Measurements from ENCODE around the gene MYBPH.

The MYBPH gene

DNA sequence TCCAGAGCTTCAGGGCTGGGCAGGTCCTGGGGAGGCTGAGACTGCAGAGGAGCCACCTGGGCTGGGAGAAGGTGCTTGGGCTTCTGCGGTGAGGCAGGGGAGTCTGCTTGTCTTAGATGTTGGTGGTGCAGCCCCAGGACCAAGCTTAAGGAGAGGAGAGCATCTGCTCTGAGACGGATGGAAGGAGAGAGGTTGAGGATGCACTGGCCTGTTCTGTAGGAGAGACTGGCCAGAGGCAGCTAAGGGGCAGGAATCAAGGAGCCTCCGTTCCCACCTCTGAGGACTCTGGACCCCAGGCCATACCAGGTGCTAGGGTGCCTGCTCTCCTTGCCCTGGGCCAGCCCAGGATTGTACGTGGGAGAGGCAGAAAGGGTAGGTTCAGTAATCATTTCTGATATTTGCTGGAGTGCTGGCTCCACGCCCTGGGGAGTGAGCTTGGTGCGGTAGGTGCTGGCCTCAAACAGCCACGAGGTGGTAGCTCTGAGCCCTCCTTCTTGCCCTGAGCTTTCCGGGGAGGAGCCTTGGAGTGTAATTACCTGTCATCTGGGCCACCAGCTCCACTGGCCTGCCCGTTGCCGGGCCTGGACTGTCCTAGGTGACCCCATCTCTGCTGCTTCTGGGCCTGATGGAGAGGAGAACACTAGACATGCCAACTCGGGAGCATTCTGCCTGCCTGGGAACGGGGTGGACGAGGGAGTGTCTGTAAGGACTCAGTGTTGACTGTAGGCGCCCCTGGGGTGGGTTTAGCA, 9.3 kb downstream of the MYBPH start:
- peak; percentile 53 for DNase-seq (ENCODE audit: low spot score)

DNA sequence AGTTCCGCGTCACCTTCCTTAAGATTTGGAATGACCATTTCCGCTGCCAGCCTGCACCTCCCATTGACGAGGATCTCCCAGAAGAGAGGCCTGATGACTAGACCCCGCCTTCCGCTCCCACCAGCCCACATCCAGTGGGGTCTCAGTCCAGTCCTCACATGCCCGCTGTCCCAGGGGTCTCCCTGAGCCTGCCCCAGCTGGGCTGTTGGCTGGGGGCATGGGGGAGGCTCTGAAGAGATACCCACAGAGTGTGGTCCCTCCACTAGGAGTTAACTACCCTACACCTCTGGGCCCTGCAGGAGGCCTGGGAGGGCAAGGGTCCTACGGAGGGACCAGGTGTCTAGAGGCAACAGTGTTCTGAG, 9.8 kb downstream of the MYBPH start:
- DNase-seq (ENCODE audit: low spot score), result no peak

DNA sequence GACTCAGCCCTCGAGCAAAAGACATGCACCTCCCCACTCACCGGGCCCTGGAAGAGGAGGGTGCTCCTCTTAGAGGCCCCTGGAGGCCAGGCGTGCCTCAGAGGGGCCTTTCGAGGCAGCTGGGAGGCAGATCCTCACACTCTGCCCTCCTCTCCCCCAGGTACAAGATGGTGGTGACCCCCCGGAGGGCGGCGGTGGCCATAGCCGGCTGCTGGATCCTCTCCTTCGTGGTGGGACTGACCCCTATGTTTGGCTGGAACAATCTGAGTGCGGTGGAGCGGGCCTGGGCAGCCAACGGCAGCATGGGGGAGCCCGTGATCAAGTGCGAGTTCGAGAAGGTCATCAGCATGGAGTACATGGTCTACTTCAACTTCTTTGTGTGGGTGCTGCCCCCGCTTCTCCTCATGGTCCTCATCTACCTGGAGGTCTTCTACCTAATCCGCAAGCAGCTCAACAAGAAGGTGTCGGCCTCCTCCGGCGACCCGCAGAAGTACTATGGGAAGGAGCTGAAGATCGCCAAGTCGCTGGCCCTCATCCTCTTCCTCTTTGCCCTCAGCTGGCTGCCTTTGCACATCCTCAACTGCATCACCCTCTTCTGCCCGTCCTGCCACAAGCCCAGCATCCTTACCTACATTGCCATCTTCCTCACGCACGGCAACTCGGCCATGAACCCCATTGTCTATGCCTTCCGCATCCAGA, 10.4 kb downstream of the MYBPH start:
- no peak for DNase-seq (ENCODE audit: low spot score)

DNA sequence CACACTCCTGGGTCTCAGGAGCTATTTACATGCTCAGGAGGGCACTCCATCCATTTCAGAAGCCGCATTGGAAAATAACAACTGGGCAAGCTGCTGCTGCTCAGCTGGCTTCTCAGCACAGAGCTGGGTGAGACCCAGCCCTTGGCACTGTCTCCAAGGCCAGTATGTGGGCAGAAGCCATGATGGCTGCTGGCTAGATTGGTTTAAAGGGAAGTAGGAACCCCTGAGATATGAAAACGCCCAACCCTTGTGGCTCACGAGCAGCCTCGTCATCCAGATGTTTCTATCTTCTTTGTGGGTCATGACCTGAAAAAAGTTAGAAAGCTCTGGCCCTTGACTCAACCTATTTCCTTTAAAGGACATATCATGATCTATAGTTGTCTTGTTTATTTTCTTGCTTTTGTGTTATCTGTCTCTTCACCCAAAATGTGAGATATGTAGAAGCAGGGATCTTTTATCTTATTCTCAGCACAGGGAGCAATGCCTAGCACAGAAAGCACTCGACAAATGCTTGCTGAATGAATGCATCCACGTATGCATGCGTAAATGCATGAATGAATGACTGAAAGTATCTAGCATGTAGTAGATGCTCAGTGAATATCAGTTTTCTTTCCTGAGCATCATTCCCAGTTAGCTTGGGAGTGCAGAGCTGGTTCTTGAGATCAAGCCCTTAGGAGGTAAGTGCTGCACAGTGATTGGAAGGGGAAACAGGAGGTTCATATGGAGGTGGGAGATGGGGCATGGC, 11.6 kb downstream of the MYBPH start:
- no peak for DNase-seq (ENCODE audit: low spot score)

DNA sequence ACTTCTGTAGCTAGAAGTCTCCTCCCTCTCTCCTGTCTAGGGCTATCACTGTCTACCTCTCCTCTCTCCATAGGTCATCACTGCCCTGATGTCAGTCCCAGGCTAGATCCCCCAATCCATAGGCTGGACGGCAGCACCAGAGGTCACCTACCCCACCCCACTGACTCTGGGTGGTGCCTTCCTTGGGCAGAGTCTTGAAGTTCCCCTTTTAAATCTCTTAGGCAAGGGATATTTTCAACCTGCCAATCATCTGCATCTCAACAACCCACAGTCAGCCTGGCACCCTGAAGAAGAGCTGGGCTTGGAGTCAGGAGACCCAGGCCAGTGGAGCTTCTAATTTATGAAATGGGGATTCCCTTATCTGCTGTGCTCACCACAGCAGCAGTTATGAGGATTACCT, 13.2 kb downstream of the MYBPH start:
- DNase-seq (ENCODE audit: low spot score), result no peak

DNA sequence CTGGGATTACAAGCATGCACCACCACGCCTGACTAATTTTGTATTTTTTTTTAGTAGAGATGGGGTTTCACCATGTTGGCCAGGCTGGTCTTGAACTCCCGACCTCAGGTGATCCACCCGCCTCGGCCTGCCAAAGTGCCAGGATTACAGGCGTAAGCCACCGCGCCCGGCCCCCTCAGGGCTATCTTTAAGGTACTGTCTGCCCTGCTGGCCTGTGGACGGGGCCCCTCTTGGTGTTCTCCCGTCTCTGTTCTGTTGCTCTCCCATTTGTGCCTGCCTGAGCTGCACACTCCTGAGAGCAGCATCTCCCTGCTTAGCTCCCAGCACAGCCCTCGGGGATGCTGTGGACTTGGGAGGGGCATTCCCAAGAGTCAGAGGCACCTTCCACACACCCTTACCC, 13.9 kb downstream of the MYBPH start:
- DNase-seq (ENCODE audit: low spot score), result no peak

DNA sequence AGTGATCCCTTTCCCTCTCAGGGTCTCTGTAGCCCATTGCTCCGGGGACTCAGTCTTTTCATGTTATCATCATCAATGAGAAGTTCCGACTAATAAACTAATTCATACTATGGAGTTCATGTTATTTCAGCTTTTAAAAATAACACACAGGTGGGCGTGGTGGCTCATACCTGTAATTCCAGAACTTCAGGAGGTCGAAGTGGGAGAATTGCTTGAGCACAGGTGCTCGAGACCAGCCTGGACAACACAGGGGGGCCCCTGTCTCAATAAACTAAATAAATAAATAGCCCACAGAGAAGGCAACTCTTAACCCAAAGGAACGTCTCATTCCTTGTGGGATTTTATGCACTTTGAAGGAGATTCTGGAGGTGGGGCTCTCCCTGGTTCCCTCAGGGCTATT, 14.5 kb downstream of the MYBPH start:
- DNase-seq (ENCODE audit: low spot score), result no peak

DNA sequence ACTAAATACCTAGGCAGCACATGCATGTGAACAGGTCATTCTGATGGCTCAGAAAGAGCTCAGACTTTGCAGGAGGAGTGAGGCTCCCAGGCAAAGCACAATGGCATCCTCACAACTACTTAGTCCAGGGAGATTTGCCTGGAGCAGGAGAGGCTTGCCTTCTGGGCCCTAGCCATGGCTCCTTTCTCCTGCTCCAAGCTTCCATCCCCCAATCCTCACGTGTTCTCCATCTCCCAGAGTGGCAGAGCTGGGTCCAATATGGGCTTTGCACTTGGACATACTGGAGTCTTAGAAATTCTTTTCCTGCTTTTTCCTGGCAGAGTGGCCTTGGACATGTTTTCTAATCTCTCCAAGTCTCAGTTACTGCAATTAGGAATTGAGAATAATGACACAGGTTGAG, 15.8 kb downstream of the MYBPH start:
- DNase-seq (ENCODE audit: low spot score), result no peak

DNA sequence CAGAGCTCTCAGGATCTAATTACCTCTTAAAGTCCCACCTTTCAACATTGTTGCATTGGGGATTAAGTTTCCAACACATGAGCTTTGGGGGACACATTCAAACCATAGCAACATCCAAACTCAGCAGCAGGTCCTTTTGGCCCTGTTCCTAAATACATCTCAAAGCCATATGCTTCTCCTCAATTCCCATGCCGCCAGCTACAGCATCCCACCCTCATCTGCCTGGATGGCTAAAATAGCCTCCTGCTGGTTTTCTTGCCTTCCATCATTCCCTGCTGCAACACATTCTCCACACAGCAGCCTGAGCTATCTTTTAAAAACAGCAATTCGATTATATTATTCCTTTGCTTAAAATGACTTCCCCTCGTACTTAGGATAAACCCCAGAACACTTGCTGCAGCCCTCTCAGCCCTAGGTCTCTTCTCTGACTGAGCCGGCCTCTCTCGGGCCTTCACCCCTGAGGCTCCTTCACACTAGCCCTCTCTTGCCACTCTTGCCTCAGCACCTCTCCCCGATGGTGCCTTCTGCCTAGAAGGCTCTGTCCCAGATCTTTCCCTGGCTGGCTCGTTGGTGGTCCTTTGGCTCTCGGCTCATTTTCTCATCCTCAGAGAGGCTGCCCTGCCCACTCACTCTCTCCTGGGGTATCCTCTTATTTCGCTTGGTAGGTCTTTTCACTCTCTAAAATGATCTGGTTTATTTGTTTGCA, 16.5 kb downstream of the MYBPH start:
- no peak for DNase-seq (ENCODE audit: low spot score)

DNA sequence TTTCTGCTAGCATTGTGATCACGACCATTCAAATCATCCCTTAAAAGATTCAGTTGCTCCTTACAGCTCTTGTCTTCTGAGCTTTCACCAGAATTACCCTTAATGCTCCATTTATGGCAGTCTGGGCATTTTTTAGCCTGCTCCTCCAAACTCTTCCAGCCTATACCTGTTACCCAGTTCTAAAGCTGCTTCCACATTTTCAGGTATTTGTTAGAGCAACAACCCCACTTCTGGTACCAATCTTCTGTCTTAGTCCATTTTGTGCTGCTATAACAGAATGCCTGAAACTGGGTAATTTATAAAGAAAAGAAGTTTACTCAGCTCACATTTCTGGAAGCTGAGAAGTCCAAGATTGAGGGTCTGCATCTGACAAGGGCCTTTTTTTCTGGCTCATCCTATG, 17.2 kb downstream of the MYBPH start:
- no peak for DNase-seq (ENCODE audit: low spot score)

DNA sequence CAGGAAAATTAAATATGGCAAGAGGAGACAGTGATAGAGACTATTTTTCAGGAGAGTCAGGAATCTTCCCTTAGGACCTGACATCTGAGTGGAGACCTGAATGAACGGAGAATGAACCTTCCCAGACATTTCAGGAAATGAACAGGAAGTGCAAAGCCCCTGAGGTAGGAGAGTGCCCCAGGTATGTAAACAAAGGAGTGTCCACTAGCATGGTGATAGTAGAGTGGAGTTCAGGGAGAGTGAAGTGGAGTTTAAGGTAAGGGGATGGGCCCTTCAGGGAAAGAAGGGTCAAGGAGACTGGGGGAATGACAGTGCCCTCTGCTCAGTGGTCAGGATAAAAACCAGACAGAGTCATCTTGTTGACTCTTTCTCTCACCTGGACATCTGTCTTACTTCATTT, 19.3 kb downstream of the MYBPH start:
- DNase-seq (ENCODE audit: low spot score), result no peak

DNA sequence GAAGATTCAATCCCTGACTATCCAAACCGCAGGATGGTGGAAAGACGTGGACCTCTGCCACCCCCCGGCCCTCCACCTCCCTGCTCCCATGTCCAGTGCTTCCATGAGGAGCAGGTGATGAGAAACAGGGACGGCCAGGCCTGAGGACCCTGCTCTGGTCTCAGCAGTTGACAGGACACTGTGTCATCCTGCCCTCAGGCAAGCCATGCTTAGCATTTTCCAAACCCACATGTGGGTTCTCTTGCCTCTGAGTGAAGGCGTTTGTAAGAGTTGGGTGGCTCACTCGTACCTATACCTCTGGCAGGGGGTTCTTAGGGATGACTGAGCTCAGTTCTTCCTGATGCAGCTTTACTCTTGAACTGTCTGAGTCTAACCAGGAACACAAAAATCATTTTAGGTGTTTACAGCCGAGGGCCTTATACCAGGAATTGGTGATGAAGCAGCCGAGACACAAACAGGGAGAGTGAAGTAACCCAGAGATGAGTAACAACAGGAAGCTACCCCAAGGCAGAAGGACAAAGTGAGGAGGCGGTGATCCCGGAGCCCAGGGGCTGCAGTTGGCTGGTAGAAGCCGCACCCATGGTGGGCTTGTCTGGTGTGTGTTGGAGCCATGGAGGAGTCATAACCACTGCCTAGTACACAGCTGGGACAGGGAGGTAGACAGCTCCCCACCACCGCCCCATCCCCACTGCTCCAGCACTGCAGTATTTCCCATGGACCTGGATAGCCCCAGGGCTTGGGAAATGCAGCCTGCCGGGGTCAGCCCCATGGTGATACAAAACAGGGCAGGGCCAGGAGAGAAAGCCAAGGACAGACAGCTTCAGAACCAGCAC, 21.4 kb downstream of the MYBPH start:
- DNase-seq (ENCODE audit: low spot score), result peak; percentile 66

DNA sequence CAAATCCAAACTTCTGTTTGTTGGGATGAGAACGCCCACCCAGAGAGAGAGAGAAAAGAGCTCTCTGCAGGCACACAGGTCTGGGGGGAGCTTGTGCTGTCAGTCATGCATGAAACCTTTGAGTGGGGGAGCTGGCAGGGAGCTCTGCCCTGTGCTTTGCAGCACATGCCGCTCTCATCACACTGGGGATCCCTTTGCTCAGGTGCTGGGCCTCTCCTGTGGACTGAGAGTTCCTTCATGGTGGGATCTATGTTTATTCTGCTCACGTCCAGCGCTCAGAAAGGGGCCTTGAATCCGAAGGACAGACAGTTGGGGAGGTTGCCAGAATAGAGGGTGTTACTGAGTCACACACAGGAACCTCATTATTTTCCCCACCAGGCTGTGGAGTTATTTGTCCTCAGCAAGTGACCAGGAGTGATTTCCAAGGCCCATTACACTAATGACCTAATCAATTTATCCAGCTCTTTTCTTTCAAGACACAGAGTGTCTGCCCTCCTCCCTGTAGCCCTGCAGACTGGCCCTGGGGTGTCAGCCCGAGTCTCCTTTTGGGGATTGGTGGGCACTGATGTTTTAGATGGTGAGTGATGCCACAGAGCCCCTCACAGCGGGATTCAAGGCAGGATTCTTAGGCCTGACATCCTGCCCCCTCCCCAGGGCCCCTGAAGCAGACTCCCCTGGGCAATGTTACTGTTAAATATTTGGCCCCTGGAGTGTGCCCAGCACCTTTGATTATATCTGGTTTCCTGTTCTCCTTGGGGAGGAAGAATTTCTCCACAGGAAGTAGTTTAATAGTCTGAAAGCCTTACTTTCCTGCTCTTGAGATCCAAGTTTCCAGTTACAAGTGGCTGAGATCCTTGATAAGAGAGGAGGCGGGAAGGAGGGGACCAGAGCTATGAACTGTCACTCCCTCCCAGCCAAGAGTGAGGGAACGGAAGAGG, 22.3 kb downstream of the MYBPH start:
- DNase-seq (ENCODE audit: low spot score), result no peak

DNA sequence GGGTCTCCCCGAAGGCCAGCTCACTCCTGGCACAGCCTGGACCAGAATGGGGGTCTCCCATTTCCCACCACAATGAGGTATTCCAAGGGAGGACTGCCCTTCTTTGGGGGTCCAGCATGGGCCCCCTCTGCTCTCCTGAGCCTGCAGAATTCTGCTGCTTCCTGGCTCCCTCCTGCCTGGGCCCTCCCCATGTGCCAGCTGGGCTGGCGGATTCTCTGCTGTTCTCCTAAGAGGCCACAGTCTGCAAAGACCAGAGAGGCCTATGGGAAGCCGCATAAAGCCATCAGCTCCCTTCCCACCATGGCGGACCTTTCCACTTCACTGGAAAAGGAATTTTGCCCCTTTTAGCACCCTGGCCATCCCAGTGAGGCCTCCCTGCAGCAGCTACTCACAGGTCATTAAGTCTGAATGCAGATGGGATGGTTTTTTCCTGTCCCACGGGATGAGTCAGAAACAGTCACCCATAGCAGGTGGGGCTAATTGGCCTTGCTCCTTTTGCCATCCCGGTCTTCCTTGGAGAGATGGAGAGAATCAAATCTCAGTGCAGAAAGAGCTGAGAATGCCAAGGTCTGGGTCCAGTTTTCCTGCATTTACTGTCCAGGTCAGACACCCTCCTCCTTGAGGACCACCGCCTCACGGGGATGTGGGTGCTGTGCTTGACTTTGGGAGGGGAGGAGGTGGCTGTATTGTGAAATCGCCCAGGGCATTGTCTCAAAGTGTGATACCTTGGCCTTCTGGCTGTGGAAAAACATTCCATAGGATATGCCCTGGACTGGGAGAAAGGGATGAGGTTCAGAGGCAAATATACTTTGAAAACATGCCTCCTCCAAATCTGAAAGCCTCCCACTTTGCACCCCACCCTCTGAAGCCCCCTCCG, 23.2 kb downstream of the MYBPH start:
- DNase-seq (ENCODE audit: low spot score), result no peak

DNA sequence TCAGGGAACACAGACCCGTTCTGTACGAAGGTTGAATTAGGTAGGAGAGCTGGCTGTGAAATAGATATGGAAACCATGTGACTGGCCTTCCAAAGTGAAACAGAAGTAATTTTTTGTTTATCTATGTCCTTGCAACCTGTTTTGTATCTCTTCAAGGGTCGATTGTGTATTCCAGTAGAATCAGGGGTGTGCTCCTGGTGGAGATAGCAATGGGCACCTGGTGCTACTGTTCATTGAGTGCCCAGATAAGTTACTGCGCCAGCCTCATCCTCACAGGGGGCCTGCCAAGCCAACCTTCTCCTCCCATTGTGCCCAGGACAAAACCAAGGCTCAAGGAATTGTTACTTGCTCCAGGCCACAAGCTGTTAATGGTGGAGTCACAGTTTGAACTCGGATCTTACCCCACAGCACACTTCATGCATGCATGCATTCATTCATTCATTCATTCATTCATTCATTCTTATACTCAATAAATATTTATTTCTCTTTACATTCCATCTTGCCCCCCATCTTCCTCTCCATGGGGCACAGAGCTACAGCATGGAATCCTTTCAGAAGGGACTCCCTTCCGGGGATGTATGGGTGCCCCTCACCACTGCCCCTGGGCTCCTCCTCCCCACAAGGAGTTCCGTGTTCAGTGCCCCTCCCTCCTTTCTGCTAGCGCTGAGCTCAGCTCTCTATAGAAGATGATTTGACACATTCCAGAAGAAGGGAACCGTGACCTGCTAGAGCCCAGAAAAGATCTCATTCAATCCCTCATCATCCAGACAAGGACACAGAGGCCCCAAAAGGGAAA, 24.1 kb downstream of the MYBPH start:
- no peak for DNase-seq (ENCODE audit: low spot score)

DNA sequence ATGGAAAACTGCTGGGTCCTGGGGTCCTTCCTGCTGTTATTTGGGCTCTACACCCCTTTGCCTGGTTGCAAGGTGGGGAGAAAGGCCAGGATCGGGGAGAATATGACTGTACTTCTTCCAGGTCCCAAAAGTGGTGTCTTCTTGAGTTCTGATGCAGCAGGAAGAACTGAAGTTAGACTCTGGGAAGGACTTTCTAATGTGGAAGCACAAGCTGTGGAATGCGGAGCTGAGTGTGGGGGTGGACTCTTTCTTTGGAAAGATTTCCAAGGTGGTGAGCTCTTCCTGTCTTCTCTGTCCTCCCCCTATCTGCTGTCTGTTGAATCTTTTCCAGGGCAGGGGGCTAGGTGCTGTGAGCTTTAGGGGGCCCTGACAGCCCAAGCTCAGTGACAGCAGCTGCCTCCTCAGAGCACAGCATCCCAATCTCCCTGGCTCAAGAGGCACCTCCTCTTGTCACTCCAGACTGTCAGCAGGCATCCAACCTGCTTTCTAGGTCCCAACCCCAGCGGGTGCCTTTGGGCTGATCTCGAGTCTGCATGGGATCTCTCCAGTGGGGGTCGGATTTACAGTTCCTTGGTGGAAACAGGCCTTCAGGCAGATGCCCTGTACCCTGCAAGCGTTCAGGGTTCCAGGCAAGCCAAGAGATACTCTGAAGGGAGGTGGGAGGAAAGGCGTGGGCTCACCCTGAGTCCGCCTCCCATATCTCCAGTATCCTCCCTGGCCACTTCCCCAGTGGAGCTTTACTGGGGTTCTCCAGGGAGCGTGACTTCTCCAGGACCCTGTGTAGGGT, 24.9 kb downstream of the MYBPH start:
- no peak for DNase-seq (ENCODE audit: low spot score)

DNA sequence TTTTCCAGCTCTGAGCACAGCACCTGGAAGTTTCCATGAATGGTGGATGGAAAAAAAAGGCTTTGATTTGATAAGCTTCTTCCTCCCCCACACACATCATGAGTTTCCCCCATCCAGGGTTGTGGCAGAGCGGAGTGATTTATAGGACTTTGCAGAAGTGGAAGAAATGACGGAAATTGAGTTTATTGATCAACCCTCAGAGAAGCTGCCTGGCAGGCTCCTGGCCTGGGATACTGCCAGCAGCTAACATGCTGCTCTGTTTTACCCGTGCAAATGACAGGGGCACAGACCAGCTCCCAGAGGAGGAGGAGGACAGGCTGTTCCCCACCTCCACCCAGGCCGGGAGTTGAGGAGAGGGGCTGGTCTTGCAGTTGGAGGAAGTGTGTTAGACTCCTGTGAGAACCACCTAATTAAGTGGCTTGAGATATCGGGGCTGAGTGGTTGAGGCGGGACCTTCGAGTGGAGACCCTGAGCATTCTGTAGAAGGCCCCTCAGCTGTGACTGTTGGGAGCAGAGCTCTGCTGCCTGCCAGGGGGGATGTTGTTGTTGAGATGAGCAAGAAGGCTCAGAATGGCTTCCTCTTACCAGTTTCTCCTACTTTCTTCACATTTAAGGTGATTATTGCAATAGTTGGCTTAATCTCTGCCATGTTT, 26.3 kb downstream of the MYBPH start:
- DNase-seq (ENCODE audit: low spot score), result no peak
